Skeletal muscle satellite cell (primary cell): ENCODE data around the gene NBPF9. TPM values are rescaled to one million over a fixed set of nuclear protein-coding genes. Genes with fewer than 3 reads are reported as not detected.
"Not testable (repeated sequence)": the region's sequence is repeated elsewhere in the genome, so short reads cannot be mapped to it uniquely, and the experiment has no call there.

Experiments used
- H3K27me3 ChIP-seq: 2 replicates; pipeline ENCODE4 v1.7.0; 2013; ENCODE audit warnings: low read length; ENCODE audit not compliant: control insufficient read depth, insufficient read depth
- H3K36me3 ChIP-seq: 2 replicates; pipeline ENCODE4 v1.7.0; 2013; ENCODE audit warnings: mild to moderate bottlenecking, control low read depth, low read length; ENCODE audit not compliant: insufficient read depth
- H3K4me1 ChIP-seq: 2 replicates; pipeline ENCODE4 v1.7.0; 2013; ENCODE audit warnings: low read length; ENCODE audit not compliant: control insufficient read depth, insufficient read depth
- H3K4me2 ChIP-seq: 2 replicates; pipeline ENCODE4 v1.7.0; 2013; ENCODE audit warnings: mild to moderate bottlenecking, low read length
- H3K4me3 ChIP-seq: 2 replicates; pipeline ENCODE4 v1.7.0; 2013; ENCODE audit warnings: low read length
- H3K9ac ChIP-seq: 2 replicates; pipeline ENCODE4 v1.7.0; 2013; ENCODE audit warnings: mild to moderate bottlenecking, low read depth, low read length, moderate library complexity
- H3K9me3 ChIP-seq: replicated peaks from 2 replicates; pipeline ENCODE4 v1.7.0; 2013; ENCODE audit warnings: mild to moderate bottlenecking, control low read depth, low read length
- total RNA-seq: library from RNA; depleted of rRNA; stranded (reverse); fragments of >200 nt; gene quantifications from 2 replicates; pipeline ENCODE4 v1.2.3, GENCODE V29; 2012; rRNA removed

NBPF9 gene
- total RNA-seq = 11.9 and 14.0 TPM in 2 replicates

- not testable (repeated sequence) for H3K36me3 ChIP-seq, H3K9me3 ChIP-seq, H3K9ac ChIP-seq, H3K27me3 ChIP-seq, H3K4me1 ChIP-seq
- Histone ChIP-seq H3K4me3 (peak within 1 kb of the TSS; percentile 68), H3K4me2 (peak within 1 kb of the TSS; percentile 56)
Measured at GRCh38 chr1:149103109-149104081, at the start of gene NBPF9. TSS of gene NBPF9 (minus strand) at chr1:149103551. CDS start at chr1:149082139, 21,412 bp downstream.

- not testable (repeated sequence) for H3K36me3 ChIP-seq, H3K9ac ChIP-seq, H3K4me3 ChIP-seq, H3K4me1 ChIP-seq, H3K27me3 ChIP-seq, H3K4me2 ChIP-seq, H3K9me3 ChIP-seq
Measured at GRCh38 chr1:149149909-149150308, 46.6 kb upstream of the NBPF9 start.

DNA sequence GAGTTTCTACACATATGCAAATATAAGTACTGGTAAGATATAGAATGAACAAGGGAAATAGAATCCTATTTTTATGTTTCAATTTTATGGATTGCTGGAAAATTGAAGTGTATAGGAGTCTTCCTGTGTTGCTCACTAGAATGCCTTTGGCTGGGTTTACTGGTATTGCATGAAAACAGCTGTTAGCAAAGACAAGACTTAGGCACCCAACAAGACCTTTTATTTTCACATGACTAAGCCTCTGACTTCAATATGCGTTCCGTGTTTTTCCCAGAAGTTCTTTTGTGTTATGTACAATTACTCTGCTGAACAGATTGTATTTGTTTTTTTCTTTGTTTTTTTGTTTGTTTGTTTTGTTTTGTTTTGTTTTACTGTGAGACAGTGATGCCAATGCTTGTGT is 34.2 kb upstream of the NBPF9 start:
- not testable (repeated sequence) for H3K27me3 ChIP-seq, H3K36me3 ChIP-seq, H3K4me1 ChIP-seq, H3K4me3 ChIP-seq, H3K4me2 ChIP-seq, H3K9me3 ChIP-seq, H3K9ac ChIP-seq

DNA sequence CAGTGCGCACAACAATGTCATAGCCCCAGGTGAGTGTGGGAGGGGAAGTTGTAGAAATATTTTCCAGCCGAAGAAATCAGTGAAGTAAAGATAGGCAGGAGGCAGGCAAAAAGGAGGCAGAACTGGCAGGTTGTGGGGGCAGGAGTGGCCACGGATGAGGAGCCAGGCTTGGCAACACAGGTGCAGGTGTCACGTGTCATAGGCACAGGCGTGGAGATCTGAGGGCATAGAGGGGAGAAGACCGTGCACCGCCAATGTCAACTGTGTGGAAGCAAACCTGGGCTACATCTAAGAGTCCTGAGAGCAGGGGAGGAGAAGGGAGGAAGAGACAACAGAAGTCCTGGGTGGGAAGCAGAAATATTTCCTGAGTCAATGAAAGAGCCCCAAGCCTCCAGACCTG is 27.6 kb upstream of the NBPF9 start:
- not testable (repeated sequence) for H3K4me3 ChIP-seq, H3K27me3 ChIP-seq, H3K36me3 ChIP-seq, H3K9me3 ChIP-seq, H3K4me1 ChIP-seq, H3K4me2 ChIP-seq, H3K9ac ChIP-seq

- not testable (repeated sequence) for H3K4me2 ChIP-seq, H3K9me3 ChIP-seq, H3K4me1 ChIP-seq, H3K36me3 ChIP-seq, H3K9ac ChIP-seq, H3K4me3 ChIP-seq, H3K27me3 ChIP-seq
Measured at GRCh38 chr1:149129245-149129644, 25.9 kb upstream of the NBPF9 start.

GRCh38 chr1:149126555-149127145 is 23.3 kb upstream of the NBPF9 start:
- not testable (repeated sequence) for H3K36me3 ChIP-seq, H3K9me3 ChIP-seq

GRCh38 chr1:149123948-149124926 is 20.9 kb upstream of the NBPF9 start:
- not testable (repeated sequence) for H3K9me3 ChIP-seq, H3K27me3 ChIP-seq, H3K4me1 ChIP-seq, H3K36me3 ChIP-seq, H3K4me3 ChIP-seq, H3K9ac ChIP-seq
- H3K4me2 ChIP-seq = peak overlapping the region; percentile 67

More at GRCh38 chr1:149126555-149127145, 23.3 kb upstream of the NBPF9 start:
- H3K27me3 ChIP-seq, H3K4me2 ChIP-seq, H3K4me1 ChIP-seq, H3K9ac ChIP-seq, H3K4me3 ChIP-seq: not testable (repeated sequence)

- not testable (repeated sequence) for H3K36me3 ChIP-seq, H3K9ac ChIP-seq, H3K27me3 ChIP-seq, H3K4me3 ChIP-seq, H3K4me2 ChIP-seq, H3K4me1 ChIP-seq, H3K9me3 ChIP-seq
Measured at GRCh38 chr1:149112828-149113227, 9.5 kb upstream of the NBPF9 start.

- not testable (repeated sequence) for H3K9ac ChIP-seq, H3K36me3 ChIP-seq, H3K4me2 ChIP-seq, H3K4me1 ChIP-seq, H3K4me3 ChIP-seq, H3K27me3 ChIP-seq, H3K9me3 ChIP-seq
Measured at GRCh38 chr1:149110343-149110742, 7.0 kb upstream of the NBPF9 start.

DNA sequence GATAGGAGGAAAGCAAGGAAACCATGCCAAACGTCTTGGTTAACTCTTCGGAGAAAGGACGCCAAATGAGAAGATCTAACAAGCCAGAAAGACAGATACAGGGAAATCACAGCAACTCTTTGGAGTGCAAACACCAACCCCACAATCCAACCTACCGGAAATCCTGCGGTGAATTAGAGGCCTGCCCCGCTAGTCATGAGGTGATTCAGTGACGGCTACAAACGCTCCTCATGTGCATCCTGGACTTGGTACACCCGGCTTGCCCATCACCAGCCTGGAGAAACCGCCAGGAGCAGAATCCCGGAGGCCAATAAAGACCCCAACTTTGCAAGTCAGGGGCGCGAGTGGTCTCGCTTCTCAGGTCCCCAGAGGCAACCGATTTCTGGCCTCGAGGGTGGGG is 777 bp downstream of the NBPF9 start:
- not testable (repeated sequence) for H3K9me3 ChIP-seq, H3K9ac ChIP-seq, H3K27me3 ChIP-seq, H3K4me1 ChIP-seq, H3K36me3 ChIP-seq
- Histone ChIP-seq H3K4me3 (peak overlapping the region; percentile 62), H3K4me2 (peak overlapping the region; percentile 56)

- H3K4me3 ChIP-seq, H3K9ac ChIP-seq, H3K27me3 ChIP-seq: not testable (repeated sequence)
Measured at GRCh38 chr1:149098276-149098675, 5.1 kb downstream of the NBPF9 start.

More at GRCh38 chr1:149098276-149098675, 5.1 kb downstream of the NBPF9 start:
- H3K36me3 ChIP-seq, H3K9me3 ChIP-seq, H3K4me1 ChIP-seq, H3K4me2 ChIP-seq: not testable (repeated sequence)
